ENCODE measurements around the gene ZNF845.
"Not testable (repeated sequence)": the region's sequence is repeated elsewhere in the genome, so short reads cannot be mapped to it uniquely, and the experiment has no call there.

The ZNF845 gene

DNA sequence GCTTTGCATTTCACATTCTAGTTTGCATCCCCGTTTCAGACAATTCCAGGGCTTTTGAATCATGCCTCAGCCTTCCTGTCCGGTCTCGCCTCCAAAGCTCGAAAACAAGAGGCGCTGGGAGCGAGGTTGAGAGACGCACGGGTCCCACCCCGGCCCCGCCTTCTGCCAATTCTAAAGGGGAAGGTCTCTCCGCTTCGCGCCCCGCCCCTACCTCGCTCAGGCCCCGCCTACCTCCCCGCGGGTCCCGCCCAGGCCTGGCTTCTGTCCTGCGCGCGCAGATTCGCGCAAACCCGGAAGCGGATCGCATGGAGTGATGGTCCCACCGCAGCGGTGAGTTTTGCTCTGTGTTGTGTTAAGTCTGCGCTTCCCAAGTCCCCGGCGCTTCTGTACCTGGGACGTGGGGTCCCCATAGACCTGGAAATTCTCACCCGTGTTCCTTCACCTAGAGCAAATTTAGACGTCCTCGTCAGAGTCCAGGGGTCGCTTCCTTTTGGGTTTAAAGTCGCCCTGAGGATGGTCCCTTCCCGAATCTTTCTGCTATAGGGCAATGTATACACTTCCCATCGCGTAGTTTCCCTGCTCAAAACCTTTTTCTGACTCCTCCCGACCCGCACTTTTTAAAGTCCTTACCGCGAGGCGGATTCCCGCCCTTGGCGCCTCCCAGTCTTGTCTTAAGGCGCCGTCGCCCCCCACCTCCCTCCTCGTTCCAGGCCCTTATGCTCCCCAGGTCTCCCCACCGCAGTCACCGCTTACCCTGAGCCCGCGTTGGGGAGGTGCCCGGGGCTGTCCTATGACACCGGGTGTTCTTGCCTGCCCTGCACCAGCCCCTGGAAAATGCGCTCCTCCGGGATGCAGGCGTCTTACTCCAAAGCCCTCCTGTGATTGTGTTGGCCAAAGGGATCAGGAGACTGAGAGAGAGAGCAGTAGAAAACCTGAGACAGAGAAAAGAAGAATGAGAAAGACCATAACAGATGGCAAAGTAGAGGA is at the start of gene ZNF845:
TSS of gene ZNF845 (plus strand) at position 287 of the 987 bp plus-strand sequence. CDS start 7,559 bp downstream, outside the sequence.
- peak; percentile 91 for DNase-seq

- no peak for DNase-seq
Observed at GRCh38 chr19:53285087-53285486, 48.5 kb upstream of the ZNF845 start.

GRCh38 chr19:53290758-53291549 is 42.6 kb upstream of the ZNF845 start:
- DNase-seq: no peak

DNA sequence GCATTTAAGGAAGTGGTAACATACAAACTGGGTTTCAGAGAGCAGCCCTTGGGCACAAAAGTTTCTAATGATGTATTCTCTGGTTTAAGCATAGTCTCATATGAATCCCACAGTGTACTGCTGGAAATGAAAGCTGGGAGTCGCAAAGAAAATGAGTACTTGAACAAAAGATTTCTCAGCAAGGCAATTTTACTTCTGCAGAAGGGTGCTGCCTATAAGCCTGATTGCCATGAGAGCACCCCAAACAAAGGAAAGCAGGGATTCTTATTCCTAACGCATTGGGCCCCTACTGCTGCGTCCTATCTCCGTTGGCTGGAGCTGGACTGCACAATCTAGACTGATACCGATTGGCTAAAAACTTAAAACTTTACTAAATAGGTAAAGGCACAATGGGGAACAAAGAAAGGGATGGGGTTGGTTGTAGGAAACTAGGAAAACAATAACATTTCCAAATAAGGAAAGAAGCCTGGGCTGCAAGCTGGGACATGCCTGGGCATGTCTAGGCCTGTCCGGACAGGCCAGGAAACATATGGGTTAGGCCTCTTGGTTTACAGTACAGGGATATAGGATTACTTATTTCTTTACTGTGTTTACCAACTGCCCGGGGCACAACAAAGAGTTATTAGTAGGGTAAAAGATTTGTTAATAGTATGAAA is 38.6 kb upstream of the ZNF845 start:
- DNase-seq: no peak

DNA sequence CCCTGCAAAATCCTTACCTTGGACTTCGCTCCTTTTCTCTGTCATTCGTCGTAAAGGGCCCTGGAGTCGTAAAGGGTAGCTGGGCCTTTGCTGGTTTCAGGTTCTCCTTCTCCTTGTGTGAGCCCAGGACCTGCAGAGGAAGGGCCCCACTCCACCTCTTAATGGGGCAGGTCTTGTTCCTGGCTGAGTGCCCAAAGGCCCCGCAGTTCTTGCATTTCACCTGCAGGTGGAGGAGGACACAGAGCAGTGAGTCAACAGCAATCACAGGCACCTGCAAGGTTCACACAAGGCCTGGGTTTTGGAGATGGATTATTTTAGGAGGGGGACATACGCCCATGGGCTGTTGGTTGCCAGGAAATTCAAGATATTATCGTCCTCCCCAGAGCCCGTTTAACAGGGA is 32.2 kb upstream of the ZNF845 start:
- DNase-seq: not testable (repeated sequence)

GRCh38 chr19:53308339-53308811 is 25.2 kb upstream of the ZNF845 start:
- no peak for DNase-seq

GRCh38 chr19:53311044-53311443 is 22.5 kb upstream of the ZNF845 start:
- no peak for DNase-seq

DNA sequence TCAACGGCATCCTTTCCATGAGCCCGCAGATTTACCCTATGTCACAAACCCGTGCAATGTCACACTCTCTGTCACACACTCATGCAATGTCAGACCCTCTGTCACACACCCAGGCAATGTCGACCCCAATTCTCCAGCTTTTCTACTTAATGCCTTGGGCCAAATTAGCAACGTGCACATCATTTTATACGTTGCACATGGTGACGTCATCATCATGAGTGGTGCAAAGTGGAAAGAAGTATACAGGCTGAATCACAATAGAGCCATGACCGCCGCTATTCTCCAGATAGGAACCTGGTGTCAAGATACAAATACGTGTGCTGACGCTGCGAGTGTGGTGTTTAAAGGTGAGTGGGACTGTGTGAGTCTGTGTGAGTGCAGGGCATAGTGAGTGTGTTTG is 21.7 kb upstream of the ZNF845 start:
- DNase-seq: no peak

- no peak for DNase-seq
Observed at GRCh38 chr19:53328967-53329366, 4.6 kb upstream of the ZNF845 start.

- DNase-seq: no peak
Observed at GRCh38 chr19:53332484-53332883, 1.1 kb upstream of the ZNF845 start.

GRCh38 chr19:53333066-53333462 is 485 bp upstream of the ZNF845 start:
- DNase-seq: no peak

- DNase-seq: not testable (repeated sequence)
Observed at GRCh38 chr19:53344403-53344802, 10.9 kb downstream of the ZNF845 start.

DNA sequence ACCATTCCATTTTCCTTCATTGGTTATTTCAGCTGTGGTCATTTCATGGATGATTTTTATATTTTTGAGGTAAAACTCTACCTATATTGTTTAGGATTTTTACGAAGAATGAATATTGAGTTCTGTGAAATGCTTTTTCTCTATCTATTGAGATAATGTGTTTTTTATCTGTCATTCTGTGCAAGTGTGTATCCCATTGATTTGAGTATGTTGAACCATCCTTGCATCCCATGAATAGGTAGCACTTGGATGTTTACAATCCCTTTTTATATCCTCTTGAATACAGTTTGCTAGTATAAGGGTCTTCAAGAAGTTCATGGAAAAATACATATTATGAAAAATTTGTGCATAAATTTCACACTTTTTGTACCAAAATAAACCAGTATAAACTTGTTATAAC is 22.2 kb downstream of the ZNF845 start:
- DNase-seq: no peak

DNA sequence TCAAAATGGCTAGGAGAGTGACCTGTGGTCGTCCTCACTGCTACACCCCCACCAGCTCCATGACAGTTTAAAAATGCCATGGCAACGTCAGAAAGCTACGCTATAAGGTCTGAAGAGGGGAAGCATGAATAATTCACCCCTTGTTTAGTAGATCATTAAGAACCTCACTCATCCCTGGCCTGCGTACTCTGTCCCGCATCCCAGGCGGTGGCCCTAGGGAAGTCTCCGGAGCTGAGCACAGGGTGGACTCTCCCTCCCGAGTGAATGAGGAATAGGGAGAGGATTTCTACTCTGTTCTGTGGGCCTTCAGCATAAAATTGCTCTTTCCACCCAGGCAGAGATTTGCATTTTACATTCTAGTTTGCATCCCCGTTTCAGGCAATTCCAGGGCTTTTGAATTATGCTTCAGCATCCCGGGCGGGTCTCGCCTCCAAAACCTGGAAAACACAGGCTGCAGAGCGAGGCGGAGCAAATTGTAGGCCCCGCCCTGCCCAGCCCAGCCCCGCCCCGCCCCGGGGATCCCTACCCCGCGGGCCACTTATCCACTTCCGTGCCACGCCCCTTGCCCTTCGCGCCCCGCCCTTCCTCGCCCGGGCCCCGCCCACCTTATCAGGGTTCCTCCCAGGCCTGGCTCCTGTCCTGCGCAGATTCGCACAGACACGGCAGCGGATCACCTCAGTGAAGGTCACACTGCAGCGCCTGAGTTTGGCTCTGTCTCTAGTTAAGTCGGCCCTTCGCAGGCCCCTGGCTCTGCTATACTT is 24.5 kb downstream of the ZNF845 start:
- no peak for DNase-seq

DNA sequence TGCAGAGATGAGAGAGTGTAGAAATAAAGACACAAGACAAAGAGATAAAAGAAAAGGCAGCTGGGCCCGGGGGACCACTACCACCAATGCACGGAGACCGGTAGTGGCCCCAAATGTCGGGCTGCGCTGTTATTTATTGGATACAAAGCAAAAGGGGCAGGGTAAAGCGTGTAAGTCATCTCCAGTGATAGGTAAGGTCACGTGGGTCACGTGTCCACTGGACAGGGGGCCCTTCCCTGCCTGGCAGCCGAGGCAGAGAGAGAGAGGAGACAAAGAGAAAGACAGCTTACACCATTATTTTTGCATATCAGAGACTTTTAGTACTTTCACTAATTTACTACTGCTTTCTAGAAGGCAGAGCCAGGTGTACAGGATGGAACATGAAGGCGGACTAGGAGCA is 26.5 kb downstream of the ZNF845 start:
- not testable (repeated sequence) for DNase-seq

DNA sequence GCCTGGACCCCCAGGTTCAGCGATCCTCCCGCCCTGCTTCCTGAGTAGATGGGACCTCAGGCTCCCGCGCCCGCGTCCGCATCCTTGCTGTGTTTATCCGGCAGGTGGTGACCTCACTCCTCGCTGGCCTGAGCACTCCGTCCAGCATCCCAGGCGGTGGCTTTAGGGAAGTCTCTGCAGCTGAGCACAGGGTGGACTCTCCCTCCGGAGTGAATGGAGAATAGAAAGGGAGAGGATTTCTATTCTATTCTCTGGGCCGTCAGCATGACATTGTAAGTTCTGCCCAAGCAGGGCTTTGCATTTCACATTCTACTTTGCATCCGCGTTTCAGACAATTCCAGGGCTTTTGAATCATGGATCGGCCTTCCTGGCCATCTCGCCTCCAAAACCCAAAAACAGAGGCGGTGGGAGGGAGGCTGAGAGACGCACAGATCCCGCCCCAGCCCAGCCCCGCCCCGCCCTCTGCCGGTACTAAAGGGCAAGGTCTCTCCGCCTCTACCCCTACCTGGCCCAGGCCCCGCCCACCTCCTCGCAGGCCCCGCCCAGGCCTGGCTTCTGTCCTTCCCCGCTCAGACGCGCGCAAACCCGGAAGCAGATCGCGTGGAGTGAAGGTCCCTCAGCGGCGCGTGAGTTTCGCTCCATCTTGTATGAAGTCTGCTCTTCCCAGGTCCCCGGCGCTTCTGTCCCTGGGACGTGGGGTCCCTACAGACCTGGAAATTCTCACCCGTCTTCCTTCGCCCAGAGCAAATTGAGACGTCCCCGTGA is 31.8 kb downstream of the ZNF845 start, which contains the start of gene ZNF525:
TSS of gene ZNF525 (plus strand) at position 572 of the 765 bp plus-strand sequence. CDS start 6,577 bp downstream, outside the sequence.
- DNase-seq: peak; percentile 91

DNA sequence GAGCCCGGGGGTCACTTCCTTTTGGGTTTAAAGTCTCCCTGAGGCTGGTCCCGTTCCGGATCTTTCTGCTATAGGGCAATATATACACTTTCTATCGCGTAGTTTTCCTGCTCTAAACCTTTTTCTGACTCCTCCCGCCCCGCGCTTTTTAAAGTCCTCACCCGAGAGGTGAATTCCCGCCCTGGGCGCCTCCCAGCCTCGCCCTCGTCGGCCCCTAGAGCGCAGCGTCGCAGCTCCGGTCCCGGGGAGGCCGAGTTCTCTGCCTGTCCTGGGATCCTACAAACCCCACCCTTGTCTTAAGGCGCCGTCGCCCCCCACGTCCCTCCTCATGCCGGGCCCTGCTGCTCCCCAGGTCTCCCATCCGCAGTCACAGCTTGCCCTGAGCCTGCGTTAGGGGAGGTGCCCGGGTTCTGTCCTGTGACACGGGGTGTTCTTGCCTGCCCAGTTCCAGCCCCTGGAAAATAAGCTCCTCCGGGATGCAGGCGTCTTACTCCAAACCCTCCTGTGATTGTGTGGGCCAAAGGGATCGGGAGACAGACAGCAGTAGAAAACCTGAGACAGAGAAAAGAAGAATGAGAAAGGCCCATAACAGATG is 32.4 kb downstream of the ZNF845 start:
- DNase-seq: no peak

DNA sequence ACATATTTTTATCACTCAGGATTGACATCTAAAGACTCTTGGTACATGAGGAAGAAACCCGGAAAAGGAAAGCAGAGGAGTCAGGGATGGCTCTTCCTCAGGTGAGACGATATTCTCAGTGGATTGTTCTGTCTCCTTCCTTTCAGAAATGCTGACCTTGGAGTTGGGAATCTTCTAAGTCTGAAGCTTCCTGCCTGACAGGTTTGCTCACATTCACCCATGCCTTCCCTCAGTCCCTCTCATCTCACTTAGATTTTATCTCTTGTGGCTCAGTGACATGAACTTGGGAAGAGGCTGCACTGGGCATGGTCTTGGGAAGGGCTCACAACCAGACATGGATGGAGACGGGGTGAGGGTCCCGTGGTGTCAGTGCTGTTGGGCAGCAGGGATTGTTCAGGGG is 38.6 kb downstream of the ZNF845 start:
- no peak for DNase-seq

- no peak for DNase-seq
Observed at GRCh38 chr19:53374288-53374687, 40.7 kb downstream of the ZNF845 start.

DNA sequence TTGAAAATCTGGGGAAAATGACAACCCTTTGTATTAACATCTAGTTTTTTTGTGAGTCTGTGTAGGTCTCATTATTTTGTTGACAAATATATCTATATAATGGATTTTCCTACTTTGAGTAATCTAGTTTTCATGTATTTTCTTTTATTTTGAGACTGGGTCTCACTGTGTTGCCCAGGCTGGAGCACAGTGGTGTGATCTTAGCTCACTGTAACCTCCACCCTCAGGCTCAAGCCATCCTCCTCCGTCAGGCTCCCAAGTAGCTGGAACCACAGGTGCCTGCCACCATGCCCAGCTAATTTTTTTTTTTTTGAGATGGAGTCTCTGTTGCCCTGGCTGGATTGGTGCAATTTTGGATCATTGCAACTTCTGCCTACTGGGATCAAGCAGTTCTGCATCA is 41.2 kb downstream of the ZNF845 start:
- no peak for DNase-seq

- no peak for DNase-seq
Observed at GRCh38 chr19:53381376-53381775, 47.8 kb downstream of the ZNF845 start.
